Measurements from ENCODE around the gene MTR.

DNA sequence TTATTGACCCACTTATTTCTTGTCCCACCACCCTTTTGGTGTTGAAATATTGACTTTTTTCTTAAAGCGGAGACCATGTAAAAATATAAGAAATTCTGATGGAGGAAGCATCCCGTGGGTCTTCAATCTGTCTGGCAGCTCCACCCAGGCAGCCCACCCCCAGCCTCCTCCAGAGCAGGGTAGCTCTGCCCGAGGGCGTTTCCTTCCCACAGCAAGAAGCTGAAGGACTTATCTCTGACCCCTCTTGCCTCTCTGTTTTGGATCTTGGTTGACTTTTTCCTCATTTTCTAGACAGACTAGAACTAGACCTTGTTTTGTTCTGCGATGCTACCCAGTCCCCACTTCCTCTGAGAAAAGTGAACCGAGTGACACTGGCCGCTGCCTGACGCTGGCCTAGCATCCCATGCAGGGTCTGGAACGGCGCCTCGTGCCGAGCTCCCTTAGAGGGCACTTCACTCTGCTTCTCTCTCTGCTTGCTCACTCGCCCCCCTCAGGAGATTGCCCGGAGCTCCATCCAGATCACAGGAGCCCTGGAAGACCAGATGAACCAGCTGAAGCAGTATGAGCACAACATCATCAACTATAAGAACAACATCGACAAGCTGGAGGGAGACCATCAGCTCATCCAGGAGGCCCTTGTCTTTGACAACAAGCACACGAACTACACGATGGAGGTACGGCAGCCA is 40.4 kb upstream of the MTR start:
- TF ChIP-seq POLR2AphosphoS5 (IDR thresholded peaks at IDR 0.05; ENCODE audit: low read depth, low read length) (no peak), POLR2A (IDR thresholded peaks at IDR 0.05; ENCODE audit: low read depth, low read length) (no peak)

All from GM12892 (cell line).